CD4-positive, alpha-beta T cell treated with Interleukin-4 for 1 hour (primary cell): ENCODE measurements around the gene MOBP.
"Not testable (repeated sequence)": the region's sequence is repeated elsewhere in the genome, so short reads cannot be mapped to it uniquely, and the experiment has no call there.

Source experiments
- DNase-seq, 2 donors: peaks; one replicate each; pipeline ENCODE4 v3.0.0-alpha.2; 2020 to 2022

MOBP gene

DNA sequence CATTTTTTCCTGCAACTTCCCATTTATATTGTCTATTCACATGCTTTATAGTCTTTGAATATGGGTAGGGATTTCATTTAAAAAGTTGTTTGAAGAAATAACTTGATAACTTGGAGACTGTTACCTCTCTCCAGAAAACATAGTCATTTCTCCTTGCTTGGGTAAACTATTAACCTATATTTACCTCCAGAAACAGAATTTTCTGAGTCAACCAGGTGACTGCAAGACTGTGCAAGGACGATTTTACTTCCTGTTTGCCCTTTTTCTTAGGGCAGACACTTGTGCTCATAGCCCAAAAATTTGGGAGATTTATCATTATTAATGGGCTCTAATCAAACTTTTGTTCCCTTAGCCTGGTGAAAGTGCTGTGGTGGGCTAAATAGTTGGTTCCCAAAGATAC is 14.3 kb upstream of the MOBP start:
- DNase-seq, result no peak

- not testable (repeated sequence) for DNase-seq
These were observed 13.6 kb upstream of the MOBP start for GRCh38 chr3:39453872-39454271.

DNA sequence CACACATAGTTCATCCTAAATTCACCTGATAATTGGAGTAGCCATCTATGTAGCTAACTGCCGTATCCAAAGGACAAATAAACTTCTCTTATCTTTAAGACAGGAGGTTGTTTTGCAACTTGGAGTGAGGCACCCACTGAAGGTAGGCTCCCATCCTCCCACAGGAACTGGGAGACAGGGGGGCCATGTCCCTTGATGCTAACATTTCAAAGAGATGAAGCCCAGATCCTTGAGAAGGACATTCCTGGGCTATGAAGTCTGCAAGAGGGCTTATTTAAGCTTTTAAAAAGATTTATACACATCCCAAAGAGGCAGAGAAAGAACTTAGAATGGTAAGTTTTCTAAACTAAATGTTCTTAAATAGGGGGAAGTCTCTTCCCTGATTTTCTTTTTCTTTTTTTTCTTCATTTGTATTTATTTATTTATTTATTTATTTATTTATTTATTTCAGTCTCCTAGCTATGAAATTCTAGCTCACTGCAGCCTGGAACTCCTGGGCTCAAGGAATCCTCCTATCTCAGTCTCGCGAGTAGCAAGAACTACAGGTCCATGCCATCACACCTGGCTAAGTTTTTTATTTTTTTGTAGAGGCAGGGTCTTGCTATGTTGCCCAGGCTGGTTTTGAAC is 12.8 kb upstream of the MOBP start:
- DNase-seq, result no peak

DNA sequence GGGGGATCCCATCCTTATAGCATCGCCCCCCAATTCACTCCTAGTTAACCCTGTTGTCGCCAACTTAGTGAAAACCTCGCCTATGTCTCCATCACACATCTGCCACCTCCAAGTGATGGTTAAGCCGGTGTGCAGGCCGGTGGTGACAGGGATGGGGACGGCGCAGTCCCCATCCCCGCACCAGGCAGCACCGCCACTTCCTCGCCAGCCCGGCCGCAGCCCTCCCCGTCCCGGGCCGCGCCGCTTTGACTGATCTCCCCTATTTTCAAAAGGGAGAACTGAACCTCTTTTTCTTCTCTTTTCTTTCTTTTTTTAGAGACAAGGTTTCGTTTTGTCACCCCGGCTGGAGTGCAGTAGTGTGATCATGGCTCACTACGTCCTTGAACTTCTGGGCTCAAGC is 11.3 kb upstream of the MOBP start:
- no peak for DNase-seq

DNA sequence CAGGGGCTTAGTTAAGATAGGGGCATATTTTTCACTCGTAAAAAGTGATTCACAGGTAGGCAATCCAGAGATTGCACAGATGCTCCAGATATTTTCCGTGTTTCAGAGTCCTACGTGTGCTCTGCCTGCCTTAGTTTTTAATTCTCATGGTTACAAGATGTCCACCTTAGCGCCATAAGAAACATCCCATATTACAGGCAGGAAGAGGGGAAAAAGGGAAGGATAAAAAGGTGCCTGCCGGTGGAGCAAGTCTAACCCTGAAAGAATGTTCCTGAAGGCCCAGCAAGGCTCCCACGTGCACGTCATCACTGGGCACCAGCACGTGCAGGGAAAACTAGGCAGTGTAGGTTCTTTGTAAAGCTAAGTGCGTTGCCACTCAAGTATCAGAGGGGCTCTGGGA is 10.1 kb upstream of the MOBP start:
- DNase-seq, result no peak

GRCh38 chr3:39458579-39458978 is 8.9 kb upstream of the MOBP start:
- DNase-seq, result not testable (repeated sequence)

DNA sequence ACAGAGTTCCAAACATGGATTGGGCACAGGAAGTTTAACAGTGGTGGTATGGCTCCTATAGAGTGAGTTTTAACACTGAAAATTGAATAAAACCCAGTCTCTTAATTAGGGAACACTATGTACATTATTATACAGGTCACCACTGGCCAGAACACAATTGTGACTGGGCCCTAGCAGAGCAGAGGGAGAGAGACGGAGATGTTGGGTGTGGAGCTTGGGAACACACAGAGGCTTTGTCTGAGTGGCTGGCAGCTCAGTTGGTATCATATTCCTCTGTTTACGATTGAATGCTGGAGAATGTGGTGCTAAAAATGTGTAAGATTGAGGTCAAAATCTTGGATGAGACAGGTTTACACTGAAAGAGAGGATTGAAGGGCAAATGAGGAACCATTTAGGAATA is 6.8 kb upstream of the MOBP start:
- no peak for DNase-seq

DNA sequence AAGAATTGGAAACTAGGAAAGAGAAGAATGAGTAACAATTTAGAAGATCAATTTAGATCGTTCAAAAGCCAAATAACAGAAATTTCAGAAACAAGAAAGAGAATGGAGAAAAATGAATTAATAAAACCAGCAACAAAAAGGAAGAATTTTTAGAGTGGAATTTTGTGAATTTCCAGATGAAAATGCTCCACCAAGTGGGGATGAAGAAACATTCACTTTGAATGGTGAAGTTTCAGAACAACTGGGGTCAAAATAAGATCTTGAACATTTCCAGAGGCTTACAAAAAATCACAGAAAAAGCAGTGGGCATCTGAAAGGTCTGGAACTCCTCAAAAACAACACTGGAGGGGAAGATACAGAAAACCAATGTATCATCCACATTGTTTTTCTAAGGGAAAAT is 4.2 kb upstream of the MOBP start:
- no peak for DNase-seq

DNA sequence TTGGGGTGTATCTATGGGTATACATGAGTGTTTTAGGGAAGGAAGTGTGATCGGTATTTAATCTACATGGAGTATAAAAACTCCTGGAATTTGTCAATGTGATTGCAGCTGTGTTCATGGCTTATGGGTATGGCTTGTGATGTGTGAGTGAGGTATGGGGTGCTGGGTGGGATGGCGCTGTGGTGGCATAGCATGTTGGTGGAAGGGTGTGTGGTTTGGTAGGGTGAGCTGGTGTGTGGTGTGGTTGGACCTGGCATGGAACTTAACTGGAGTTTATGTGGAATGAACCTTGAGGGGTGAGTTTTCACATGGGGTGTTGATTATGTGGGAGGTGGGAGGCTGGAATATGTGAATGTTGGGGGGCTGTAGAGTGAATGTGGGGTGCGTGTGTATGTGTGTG is 492 bp upstream of the MOBP start:
- DNase-seq, result no peak

GRCh38 chr3:39468108-39468436 is 592 bp downstream of the MOBP start:
- DNase-seq, result no peak

DNA sequence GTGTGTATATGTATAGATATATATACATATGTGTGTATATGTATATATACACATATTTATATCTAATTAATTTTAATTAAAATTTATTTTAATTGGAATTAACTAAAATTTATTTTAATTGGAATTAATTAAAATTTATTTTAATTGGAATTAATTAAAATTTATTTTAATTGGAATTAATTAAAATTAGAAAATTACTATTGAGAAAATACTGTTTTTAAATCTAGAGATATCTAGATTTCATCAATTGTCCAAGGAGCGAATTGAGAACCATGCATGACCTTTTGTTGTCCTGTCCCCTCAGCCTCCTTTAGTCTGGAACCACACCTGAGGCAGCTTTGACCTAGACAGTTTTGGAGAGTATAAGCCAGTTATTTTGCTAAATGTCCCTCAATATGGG is 1.8 kb downstream of the MOBP start:
- no peak for DNase-seq

- no peak for DNase-seq
These were observed 2.5 kb downstream of the MOBP start for GRCh38 chr3:39469945-39470344.

GRCh38 chr3:39471652-39472051 is 4.2 kb downstream of the MOBP start:
- DNase-seq, result no peak

DNA sequence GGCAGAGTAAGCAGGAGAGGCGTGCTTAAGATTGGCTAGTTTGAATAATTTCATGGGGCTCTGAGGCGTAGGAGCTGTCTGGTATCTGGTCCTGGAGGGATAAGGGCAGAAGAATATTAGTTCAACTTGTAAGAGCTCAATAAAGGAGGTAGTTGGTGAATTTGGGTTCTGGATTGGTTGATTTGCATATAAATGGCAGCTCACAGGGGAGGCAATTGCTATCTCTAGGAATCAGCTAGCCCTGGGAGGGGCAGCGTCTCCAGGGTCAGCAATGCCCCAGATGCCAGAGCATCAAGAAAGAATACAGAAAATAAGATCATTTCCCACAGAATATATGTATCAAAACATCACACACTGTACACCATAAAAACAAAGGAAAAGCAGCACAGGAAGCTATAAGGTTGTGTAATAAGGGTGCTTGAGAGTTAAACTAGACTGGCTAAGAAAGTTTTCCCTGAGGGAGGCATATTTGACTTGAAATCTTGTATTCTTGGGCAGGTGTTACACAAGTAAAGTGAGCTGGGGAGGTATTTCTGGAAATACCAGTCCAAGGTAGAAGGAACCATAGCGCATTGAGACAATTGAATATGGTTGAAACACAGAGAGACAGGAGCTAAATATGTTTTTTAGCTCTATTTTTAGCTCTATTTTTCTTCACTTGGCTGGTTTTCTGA is 6.1 kb downstream of the MOBP start:
- DNase-seq, result no peak

DNA sequence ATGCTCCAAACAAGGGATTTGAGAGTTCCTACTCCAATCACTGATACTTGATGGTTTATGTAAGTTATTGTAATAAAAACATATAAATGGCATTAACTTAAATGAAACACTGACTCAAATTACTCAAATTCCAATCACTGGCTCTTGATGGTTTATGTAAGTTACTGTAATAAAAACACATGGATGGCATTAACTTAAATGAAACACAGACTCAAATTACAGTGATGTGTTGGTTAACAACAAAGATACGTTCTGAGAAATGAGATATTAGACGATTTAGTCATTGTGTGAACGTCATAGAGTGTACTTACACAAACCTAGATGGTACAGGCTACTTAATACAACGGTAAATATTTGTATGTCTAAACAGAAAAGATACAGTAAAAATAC is 6.6 kb downstream of the MOBP start:
- DNase-seq, result no peak

GRCh38 chr3:39476783-39477182 is 9.3 kb downstream of the MOBP start:
- DNase-seq, result no peak

- DNase-seq, result no peak
These were observed 10.7 kb downstream of the MOBP start for GRCh38 chr3:39478226-39478625.

GRCh38 chr3:39479701-39480414 is 12.4 kb downstream of the MOBP start:
- DNase-seq, result no peak

DNA sequence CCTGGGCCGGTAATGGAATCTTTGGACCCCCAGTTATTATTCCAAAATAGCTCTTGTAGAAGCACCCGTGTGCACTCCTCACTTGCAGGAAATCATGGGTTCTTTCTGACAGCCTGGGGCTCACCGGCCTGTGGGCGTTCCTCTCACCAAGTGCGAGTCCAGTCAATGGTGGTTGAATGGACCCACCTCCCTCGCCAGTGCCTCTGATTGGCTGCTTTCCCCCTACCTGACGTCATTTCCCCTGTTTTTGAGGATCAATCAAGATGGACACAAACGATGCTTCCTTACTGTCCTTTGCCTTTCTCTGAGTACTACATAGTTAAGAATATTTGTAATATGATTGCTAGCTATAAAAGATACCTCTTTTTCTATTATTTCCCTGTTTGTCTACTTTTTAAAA is 18.1 kb downstream of the MOBP start:
- DNase-seq, result no peak

GRCh38 chr3:39491014-39491413 is 23.5 kb downstream of the MOBP start:
- DNase-seq, result no peak

- no peak for DNase-seq
These were observed 24.4 kb downstream of the MOBP start for GRCh38 chr3:39491733-39492350.

DNA sequence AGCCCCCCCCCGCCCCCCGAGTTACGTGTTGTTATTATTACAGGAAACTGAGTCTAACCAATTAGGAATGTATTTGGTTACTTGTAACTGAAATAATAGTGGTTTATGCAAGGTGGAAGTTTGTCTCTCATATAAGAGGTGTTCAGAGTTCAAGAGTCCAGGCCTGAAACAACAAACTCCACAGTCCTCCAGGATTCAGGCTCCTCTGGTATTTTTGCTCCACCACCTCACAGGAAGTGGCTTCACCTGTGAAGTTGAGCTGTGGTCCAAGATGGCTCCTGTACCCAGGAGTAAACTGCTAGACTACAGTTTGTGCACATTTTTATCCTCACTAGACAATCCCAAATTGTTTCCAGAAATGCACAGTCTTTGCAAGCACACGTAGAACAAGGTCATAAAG is 27.3 kb downstream of the MOBP start:
- no peak for DNase-seq

GRCh38 chr3:39497753-39498152 is 30.3 kb downstream of the MOBP start:
- DNase-seq, result no peak

DNA sequence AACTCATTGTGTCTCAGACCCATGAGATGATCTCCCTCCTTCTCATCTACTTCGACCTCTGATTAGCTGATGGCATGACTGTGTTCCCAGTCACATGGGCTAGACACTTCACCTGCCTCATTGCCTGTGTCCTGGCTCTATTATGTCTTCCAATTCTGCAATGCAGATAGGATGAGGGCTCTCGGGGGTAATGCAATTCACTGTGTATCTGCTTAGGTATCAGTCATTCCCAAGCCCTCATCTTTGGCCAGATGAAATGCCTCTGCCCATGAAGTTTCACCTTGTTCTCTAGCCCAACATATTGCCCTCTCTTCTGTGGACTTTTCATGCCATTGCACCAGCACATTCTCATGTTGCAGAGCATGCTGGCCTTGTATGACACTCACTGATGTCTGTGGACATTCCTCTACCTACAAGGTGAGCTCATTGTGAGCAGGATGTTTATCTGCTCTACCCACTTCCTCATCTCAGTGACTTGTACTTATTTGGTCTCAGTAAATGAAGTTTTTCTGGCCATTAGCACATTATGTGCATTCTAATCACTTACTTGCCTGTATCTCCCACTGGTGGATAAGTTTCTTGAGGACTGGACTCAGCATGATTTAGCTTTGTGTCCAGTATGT is 32.3 kb downstream of the MOBP start:
- DNase-seq, result no peak
